ENCODE measurements around the gene CCDC159. TPM values are rescaled to one million over a fixed set of nuclear protein-coding genes. Genes with fewer than 3 reads are reported as not detected.

Gene CCDC159
- polyA plus RNA-seq (2013, experiment 1 of 2): 1.7 TPM
- 2.0 TPM for polyA plus RNA-seq (2013, experiment 2 of 2)

- Histone ChIP-seq H3K18ac (ENCODE audit: low read length) (no peak within 1 kb of the TSS), H3K4me3 (ENCODE audit: low read length) (peak within 1 kb of the TSS; percentile 88), H2AK5ac (ENCODE audit: low read length) (no peak within 1 kb of the TSS), H3K4ac (ENCODE audit: low read depth, low read length) (no peak within 1 kb of the TSS), H4K5ac (ENCODE audit: low read length) (no peak within 1 kb of the TSS), H2BK5ac (ENCODE audit: low read length) (no peak within 1 kb of the TSS), H3K56ac (ENCODE audit: low read length) (peak within 1 kb of the TSS; percentile 91), H3K79me2 (ENCODE audit: control insufficient read depth, insufficient read depth, low read length) (no peaks in the 10 kb centered on the region), H3K23ac (ENCODE audit: low read length) (peak within 1 kb of the TSS; percentile 57), H3K27me3 (ENCODE audit: insufficient read depth, low read length, poor library complexity) (no peaks in the 10 kb centered on the region), H3K4me2 (ENCODE audit: low read length) (peak within 1 kb of the TSS; percentile 86), H3K4me1 (ENCODE audit: control insufficient read depth, low read depth, low read length) (peaks cover 6% of the 10 kb centered on the region), H3K79me1 (ENCODE audit: low read length) (peaks cover 2% of the 10 kb centered on the region), H2BK15ac (replicated peaks; ENCODE audit: low read depth) (no peak within 1 kb of the TSS), H3K9ac (ENCODE audit: low read length) (peak within 1 kb of the TSS; percentile 85), H4K8ac (ENCODE audit: low read depth, low read length) (no peak within 1 kb of the TSS), H2BK120ac (ENCODE audit: low read depth, low read length) (no peak within 1 kb of the TSS), H3K27ac (ENCODE audit: low read depth, low read length) (peak within 1 kb of the TSS; percentile 43), H3K36me3 (ENCODE audit: control insufficient read depth, insufficient read depth, low read length) (no peaks in the 10 kb centered on the region)
- no CpG with 5 or more reads among the region's 50 CpGs for WGBS (ENCODE audit: extremely low coverage, insufficient coverage, low lambda C conversion rate)
- DNase-seq: peak; percentile 100
Measured at GRCh38 chr19:11346104-11346940, at the start of gene CCDC159, which contains the start of gene TMEM205. Gene CCDC159 (plus strand): TSS chr19:11346519. CDS start chr19:11346607, 88 bp downstream. Gene TMEM205 (minus strand): TSS chr19:11346268. CDS start chr19:11345619, 649 bp downstream.

- Histone ChIP-seq H3K9ac (ENCODE audit: low read length) (no peak overlapping the region), H2BK15ac (replicated peaks; ENCODE audit: low read depth) (no peak overlapping the region), H3K18ac (ENCODE audit: low read length) (no peak overlapping the region), H3K27me3 (ENCODE audit: insufficient read depth, low read length, poor library complexity) (no peaks in the 10 kb centered on the region), H3K4me2 (ENCODE audit: low read length) (no peak overlapping the region), H2AK5ac (ENCODE audit: low read length) (no peak overlapping the region), H3K79me1 (ENCODE audit: low read length) (no peaks in the 10 kb centered on the region), H3K4me1 (ENCODE audit: control insufficient read depth, low read depth, low read length) (no peaks in the 10 kb centered on the region), H3K4ac (ENCODE audit: low read depth, low read length) (no peak overlapping the region), H3K27ac (ENCODE audit: low read depth, low read length) (no peak overlapping the region), H3K4me3 (ENCODE audit: low read length) (no peak overlapping the region), H3K23ac (ENCODE audit: low read length) (no peak overlapping the region), H3K56ac (ENCODE audit: low read length) (no peak overlapping the region), H4K5ac (ENCODE audit: low read length) (no peak overlapping the region), H2BK5ac (ENCODE audit: low read length) (no peak overlapping the region), H2BK120ac (ENCODE audit: low read depth, low read length) (no peak overlapping the region), H3K36me3 (ENCODE audit: control insufficient read depth, insufficient read depth, low read length) (no peaks in the 10 kb centered on the region), H3K79me2 (ENCODE audit: control insufficient read depth, insufficient read depth, low read length) (no peaks in the 10 kb centered on the region), H4K8ac (ENCODE audit: low read depth, low read length) (no peak overlapping the region)
- WGBS (ENCODE audit: extremely low coverage, insufficient coverage, low lambda C conversion rate): no CpG with 5 or more reads among the region's 8 CpGs
- no peak for DNase-seq
Measured at GRCh38 chr19:11299946-11300810, 46.1 kb upstream of the CCDC159 start.

GRCh38 chr19:11300811-11301120 lies 45.6 kb upstream of the CCDC159 start:
- H2BK15ac ChIP-seq (replicated peaks; ENCODE audit: low read depth): no peak overlapping the region
- H3K4ac ChIP-seq (ENCODE audit: low read depth, low read length): no peak overlapping the region

GRCh38 chr19:11304936-11305335 lies 41.4 kb upstream of the CCDC159 start:
- Histone ChIP-seq H2BK5ac (ENCODE audit: low read length) (no peak overlapping the region), H3K9ac (ENCODE audit: low read length) (no peak overlapping the region), H3K56ac (ENCODE audit: low read length) (no peak overlapping the region), H3K4me2 (ENCODE audit: low read length) (no peak overlapping the region), H2AK5ac (ENCODE audit: low read length) (no peak overlapping the region), H3K23ac (ENCODE audit: low read length) (no peak overlapping the region), H3K4ac (ENCODE audit: low read depth, low read length) (no peak overlapping the region), H3K79me1 (ENCODE audit: low read length) (no peaks in the 10 kb centered on the region), H2BK120ac (ENCODE audit: low read depth, low read length) (no peak overlapping the region), H2BK15ac (replicated peaks; ENCODE audit: low read depth) (no peak overlapping the region), H4K5ac (ENCODE audit: low read length) (no peak overlapping the region), H4K8ac (ENCODE audit: low read depth, low read length) (no peak overlapping the region), H3K4me3 (ENCODE audit: low read length) (no peak overlapping the region), H3K79me2 (ENCODE audit: control insufficient read depth, insufficient read depth, low read length) (no peaks in the 10 kb centered on the region), H3K36me3 (ENCODE audit: control insufficient read depth, insufficient read depth, low read length) (no peaks in the 10 kb centered on the region), H3K4me1 (ENCODE audit: control insufficient read depth, low read depth, low read length) (no peaks in the 10 kb centered on the region), H3K27ac (ENCODE audit: low read depth, low read length) (no peak overlapping the region), H3K27me3 (ENCODE audit: insufficient read depth, low read length, poor library complexity) (no peaks in the 10 kb centered on the region), H3K18ac (ENCODE audit: low read length) (no peak overlapping the region)
- no CpG with 5 or more reads among the region's 5 CpGs for WGBS (ENCODE audit: extremely low coverage, insufficient coverage, low lambda C conversion rate)
- DNase-seq: no peak

More at GRCh38 chr19:11300811-11301120, 45.6 kb upstream of the CCDC159 start:
- Histone ChIP-seq H3K79me2 (ENCODE audit: control insufficient read depth, insufficient read depth, low read length) (no peaks in the 10 kb centered on the region), H3K18ac (ENCODE audit: low read length) (no peak overlapping the region), H2AK5ac (ENCODE audit: low read length) (no peak overlapping the region), H3K27me3 (ENCODE audit: insufficient read depth, low read length, poor library complexity) (no peaks in the 10 kb centered on the region), H3K23ac (ENCODE audit: low read length) (no peak overlapping the region), H3K79me1 (ENCODE audit: low read length) (no peaks in the 10 kb centered on the region), H3K4me1 (ENCODE audit: control insufficient read depth, low read depth, low read length) (no peaks in the 10 kb centered on the region), H2BK5ac (ENCODE audit: low read length) (no peak overlapping the region), H4K5ac (ENCODE audit: low read length) (no peak overlapping the region), H3K36me3 (ENCODE audit: control insufficient read depth, insufficient read depth, low read length) (no peaks in the 10 kb centered on the region), H3K4me3 (ENCODE audit: low read length) (no peak overlapping the region), H4K8ac (ENCODE audit: low read depth, low read length) (no peak overlapping the region), H3K9ac (ENCODE audit: low read length) (no peak overlapping the region), H3K56ac (ENCODE audit: low read length) (no peak overlapping the region), H2BK120ac (ENCODE audit: low read depth, low read length) (no peak overlapping the region), H3K27ac (ENCODE audit: low read depth, low read length) (no peak overlapping the region), H3K4me2 (ENCODE audit: low read length) (no peak overlapping the region)
- no peak for DNase-seq
- WGBS (ENCODE audit: extremely low coverage, insufficient coverage, low lambda C conversion rate): no CpG with 5 or more reads among the region's 11 CpGs

- H3K4me2 ChIP-seq (ENCODE audit: low read length): no peak overlapping the region
- no peak overlapping the region for H2AK5ac ChIP-seq (ENCODE audit: low read length)
- H3K4ac ChIP-seq (ENCODE audit: low read depth, low read length): no peak overlapping the region
- no peak overlapping the region for H2BK5ac ChIP-seq (ENCODE audit: low read length)
- no peak overlapping the region for H3K9ac ChIP-seq (ENCODE audit: low read length)
- no peaks in the 10 kb centered on the region for H3K27me3 ChIP-seq (ENCODE audit: insufficient read depth, low read length, poor library complexity)
- no peak overlapping the region for H2BK120ac ChIP-seq (ENCODE audit: low read depth, low read length)
- WGBS (ENCODE audit: extremely low coverage, insufficient coverage, low lambda C conversion rate): no CpG with 5 or more reads among the region's 9 CpGs
- no peak overlapping the region for H3K18ac ChIP-seq (ENCODE audit: low read length)
- H3K79me2 ChIP-seq (ENCODE audit: control insufficient read depth, insufficient read depth, low read length): no peaks in the 10 kb centered on the region
- no peak overlapping the region for H4K5ac ChIP-seq (ENCODE audit: low read length)
- H3K56ac ChIP-seq (ENCODE audit: low read length): no peak overlapping the region
- H3K79me1 ChIP-seq (ENCODE audit: low read length): no peaks in the 10 kb centered on the region
- H3K4me1 ChIP-seq (ENCODE audit: control insufficient read depth, low read depth, low read length): no peaks in the 10 kb centered on the region
- H3K27ac ChIP-seq (ENCODE audit: low read depth, low read length): no peak overlapping the region
- DNase-seq: no peak
- no peak overlapping the region for H3K4me3 ChIP-seq (ENCODE audit: low read length)
- no peaks in the 10 kb centered on the region for H3K36me3 ChIP-seq (ENCODE audit: control insufficient read depth, insufficient read depth, low read length)
- H2BK15ac ChIP-seq (replicated peaks; ENCODE audit: low read depth): no peak overlapping the region
- no peak overlapping the region for H4K8ac ChIP-seq (ENCODE audit: low read depth, low read length)
- no peak overlapping the region for H3K23ac ChIP-seq (ENCODE audit: low read length)
Measured at GRCh38 chr19:11306337-11306736, 40.0 kb upstream of the CCDC159 start.

Data from mesendoderm (in vitro differentiated cells).